HEK293T (cell line): Measurements from ENCODE around the gene TBCC.

Source experiments
- BHLHE40 ChIP-seq: fragments of 450-650 bp; IDR thresholded peaks from 2 replicates; pipeline ENCODE4 v1.6.1; 2016; ENCODE audit warnings: mild to moderate bottlenecking, moderate library complexity, borderline replicate concordance
- CTBP1 ChIP-seq: fragments of 450-650 bp; IDR thresholded peaks from 2 replicates; pipeline ENCODE4 v1.6.1; 2016; ENCODE audit warnings: borderline replicate concordance
- ELF4 ChIP-seq: fragments of 450-650 bp; IDR thresholded peaks from 2 replicates; pipeline ENCODE4 v1.6.1; 2017; ENCODE audit warnings: antibody characterized with exemption
- FOXK2 ChIP-seq: fragments of 450-650 bp; IDR thresholded peaks from 2 replicates; pipeline ENCODE4 v1.6.1; 2016; ENCODE audit warnings: mild to moderate bottlenecking
- FOXM1 ChIP-seq: fragments of 450-650 bp; IDR thresholded peaks from 2 replicates; pipeline ENCODE4 v1.6.1; 2017; ENCODE audit warnings: mild to moderate bottlenecking, borderline replicate concordance
- HDGF ChIP-seq: fragments of 450-650 bp; IDR thresholded peaks from 2 replicates; pipeline ENCODE4 v1.6.1; 2017; ENCODE audit warnings: antibody characterized with exemption, borderline replicate concordance
- NFRKB ChIP-seq: fragments of 450-650 bp; IDR thresholded peaks from 2 replicates; pipeline ENCODE4 v1.6.1; 2016; ENCODE audit warnings: mild to moderate bottlenecking, moderate library complexity
- SP1 ChIP-seq: fragments of 450-650 bp; IDR thresholded peaks from 2 replicates; pipeline ENCODE4 v1.6.1; 2017
- SUZ12 ChIP-seq: fragments of 450-650 bp; IDR thresholded peaks from 2 replicates; pipeline ENCODE4 v1.6.1; 2016; ENCODE audit warnings: mild to moderate bottlenecking
- TARDBP ChIP-seq: fragments of 450-650 bp; IDR thresholded peaks from 2 replicates; pipeline ENCODE4 v1.6.1; 2016

- TF ChIP-seq SP1 (no peak), ELF4 (no peak), BHLHE40 (no peak), FOXM1 (no peak), FOXK2 (no peak), SUZ12 (no peak), HDGF (no peak), NFRKB (no peak), CTBP1 (no peak), TARDBP (no peak)
Observed at GRCh38 chr6:42727627-42728026, 18.3 kb downstream of the TBCC start.
